Esophagus muscularis mucosa (tissue), 4 donors: ENCODE results near the gene LDLRAD3. TPM values are rescaled to one million over a fixed set of nuclear protein-coding genes. Genes with fewer than 3 reads are reported as not detected.

Experiments used
- DNase-seq: peaks from one replicate; pipeline ENCODE4 v3.0.0-alpha.2; 2017; ENCODE audit errors: extremely low spot score
- H3K27ac ChIP-seq, 4 donors: fragments of 200-600 bp; sonication (generic); replicated peaks in 1 of 4; 1 replicate in 3 of 4; 2 replicates in 1 of 4; pipeline ENCODE4 v1.5.1; 2016 to 2019; ENCODE audit warnings: mild to moderate bottlenecking in 1 of 4
- H3K27me3 ChIP-seq, 4 donors: fragments of 200-600 bp; sonication (generic); one replicate each; pipeline versions ENCODE4 v1.5.1 to v1.6.0; 2016 to 2019
- H3K36me3 ChIP-seq, 4 donors: fragments of 200-600 bp; sonication (generic); one replicate each; pipeline ENCODE4 v1.5.1; 2016 to 2019
- H3K4me1 ChIP-seq, 4 donors: fragments of 200-600 bp; sonication (generic); one replicate each; pipeline ENCODE4 v1.5.1; 2016 to 2019
- H3K4me3 ChIP-seq, 4 donors: fragments of 200-600 bp; sonication (generic); 1 replicate in 2 of 4; 2 replicates in 2 of 4; pipeline ENCODE4 v1.5.1; 2016 to 2019; ENCODE audit warnings: mild to moderate bottlenecking in 4 of 4, moderate library complexity in 1 of 4
- H3K9me3 ChIP-seq, 4 donors: fragments of 200-600 bp; sonication (generic); 1 replicate in 3 of 4; 2 replicates in 1 of 4; pipeline ENCODE4 v1.5.1; 2016 to 2019
- CTCF ChIP-seq, 3 experiments: fragments of 200-600 bp in 2 of 3; fragments of 450-650 bp in 1 of 3; sonication (generic) in 2 of 3; IDR thresholded peaks; one replicate each; pipeline ENCODE4 v1.5.1; 2017 to 2019; ENCODE audit warnings: antibody characterized with exemption in 3 of 3, mild to moderate bottlenecking in 2 of 3, moderate library complexity in 1 of 3
- EP300 ChIP-seq: sonication (generic); formaldehyde crosslinking; IDR thresholded peaks from one replicate; pipeline ENCODE4 v1.6.1; 2017; ENCODE audit warnings: antibody characterized with exemption
- POLR2A ChIP-seq: fragments of 450-650 bp; IDR thresholded peaks from one replicate; pipeline ENCODE4 v1.6.1; 2017; ENCODE audit warnings: antibody characterized with exemption, moderate library complexity, mild to moderate bottlenecking, low read depth
- POLR2AphosphoS5 ChIP-seq, 2 donors: sonication (generic); formaldehyde crosslinking; IDR thresholded peaks; one replicate each; pipeline ENCODE4 v1.6.1; 2017; ENCODE audit warnings: antibody characterized with exemption in 2 of 2
- WGBS: methylation state at CpG from one replicate; pipeline ENCODE4 v1.1.5; 2018; 5-methylcytosine and 5-hydroxymethylcytosine counted together
- intact Hi-C: fragments of 100-400 bp; cut with DNase I; formaldehyde crosslinking; loops from one replicate; pipeline ENCODE4 v1.15.1; 2023
- total RNA-seq, 4 donors: library from RNA; depleted of rRNA; stranded (reverse); fragments of >200 nt; gene quantifications; one replicate each; pipeline versions ENCODE4 v1.1.0 to v1.2.1, GENCODE V29; 2016

LDLRAD3 gene
- total RNA-seq, 4 donors from 2014 or later: 6.8 to 8.7 (median 8.2) TPM

- 57% methylated on average over 2 of the region's 2 CpGs for WGBS
Measured at GRCh38 chr11:36249246-36249645, 305.4 kb downstream of the LDLRAD3 start.

GRCh38 chr11:36251823-36252222, 308.0 kb downstream of the LDLRAD3 start:
- TF ChIP-seq POLR2AphosphoS5 (IDR thresholded peaks at IDR 0.05) (no peak), EP300 (no peak), POLR2A (no peak), CTCF (IDR thresholded peaks at IDR 0.05) (no peak)
- H3K9me3 ChIP-seq: peaks cover 0 to 18% (median 6%) of the 10 kb centered on the region in 4 donors
- no peaks in the 10 kb centered on the region for H3K4me1 ChIP-seq
- peaks cover 0 to 7% (median 0%) of the 10 kb centered on the region in 4 donors for H3K27me3 ChIP-seq
- no peak overlapping the region for H3K4me3 ChIP-seq
- intact Hi-C loops: no loop called here
- H3K36me3 ChIP-seq: no peaks in the 10 kb centered on the region
- WGBS: 92% methylated on average over 2 of the region's 2 CpGs
- DNase-seq: no peak
- no peak overlapping the region for H3K27ac ChIP-seq

More at GRCh38 chr11:36249246-36249645, 305.4 kb downstream of the LDLRAD3 start:
- Histone ChIP-seq H3K27ac (no peak overlapping the region), H3K4me3 (no peak overlapping the region), H3K27me3 (peaks cover 0 to 7% (median 0%) of the 10 kb centered on the region in 4 donors), H3K36me3 (no peaks in the 10 kb centered on the region), H3K9me3 (peaks cover 0 to 9% (median 6%) of the 10 kb centered on the region in 4 donors), H3K4me1 (no peaks in the 10 kb centered on the region)
- TF ChIP-seq EP300: no peak
- no peak for TF ChIP-seq POLR2A
- TF ChIP-seq CTCF (IDR thresholded peaks at IDR 0.05): no peak
- no peak for TF ChIP-seq POLR2AphosphoS5 (IDR thresholded peaks at IDR 0.05)
- intact Hi-C loops: no loop called here
- DNase-seq: no peak

GRCh38 chr11:36253238-36253637, 309.4 kb downstream of the LDLRAD3 start:
- H3K4me3 ChIP-seq: no peak overlapping the region
- H3K9me3 ChIP-seq: peaks cover 0 to 18% (median 6%) of the 10 kb centered on the region in 4 donors
- intact Hi-C loops: no loop called here
- H3K36me3 ChIP-seq: no peaks in the 10 kb centered on the region
- 51% methylated on average over 5 of the region's 5 CpGs for WGBS
- peaks cover 0 to 12% (median 0%) of the 10 kb centered on the region in 4 donors for H3K27me3 ChIP-seq
- H3K27ac ChIP-seq: no peak overlapping the region
- H3K4me1 ChIP-seq: no peaks in the 10 kb centered on the region
- TF ChIP-seq EP300 (no peak), POLR2AphosphoS5 (IDR thresholded peaks at IDR 0.05) (no peak), POLR2A (no peak), CTCF (IDR thresholded peaks at IDR 0.05) (no peak)
- no peak for DNase-seq

- no peak for DNase-seq
- Histone ChIP-seq H3K36me3 (no peaks in the 10 kb centered on the region), H3K9me3 (peaks cover 0 to 18% (median 6%) of the 10 kb centered on the region in 4 donors), H3K27me3 (peaks cover 0 to 24% (median 0%) of the 10 kb centered on the region in 4 donors), H3K27ac (no peak overlapping the region), H3K4me3 (no peak overlapping the region), H3K4me1 (peaks cover 0 to 7% (median 7%) of the 10 kb centered on the region in 4 donors)
- WGBS: 76% methylated on average over 1 of the region's 1 CpG
- TF ChIP-seq POLR2AphosphoS5 (IDR thresholded peaks at IDR 0.05) (no peak), CTCF (IDR thresholded peaks at IDR 0.05) (no peak), POLR2A (no peak), EP300 (no peak)
- intact Hi-C loops: no loop called here
Measured at GRCh38 chr11:36254713-36255112, 310.9 kb downstream of the LDLRAD3 start.

- Histone ChIP-seq H3K27me3 (peaks cover 0 to 31% (median 0%) of the 10 kb centered on the region in 4 donors), H3K27ac (no peak overlapping the region), H3K9me3 (peaks cover 0 to 8% (median 0%) of the 10 kb centered on the region in 4 donors), H3K36me3 (no peaks in the 10 kb centered on the region), H3K4me1 (peaks cover 0 to 7% (median 7%) of the 10 kb centered on the region in 4 donors), H3K4me3 (no peak overlapping the region)
- no peak for DNase-seq
- 84% methylated on average over 5 of the region's 5 CpGs for WGBS
- intact Hi-C loops: no loop called here
- TF ChIP-seq EP300: no peak
Measured at GRCh38 chr11:36257351-36257750, 313.5 kb downstream of the LDLRAD3 start.
